ENCODE results near the gene FAM181B.

FAM181B gene

GRCh38 chr11:82711648-82712047, 22.0 kb downstream of the FAM181B start:
- no peaks in the 10 kb centered on the region for H3K9me3 ChIP-seq (ENCODE audit: severe bottlenecking)
- DNase-seq (ENCODE audit: low spot score) = no peak
- no peak overlapping the region for H3K4me3 ChIP-seq (ENCODE audit: severe bottlenecking)
- H3K36me3 ChIP-seq (ENCODE audit: low read depth) = no peaks in the 10 kb centered on the region
- H3K27ac ChIP-seq (ENCODE audit: poor library complexity, severe bottlenecking) = no peak overlapping the region
- no peaks in the 10 kb centered on the region for H3K27me3 ChIP-seq (ENCODE audit: insufficient read depth, poor library complexity, severe bottlenecking)
- H3K4me1 ChIP-seq (ENCODE audit: insufficient read depth, poor library complexity, severe bottlenecking) = no peaks in the 10 kb centered on the region
- ATAC-seq (ENCODE audit: low read depth) = no peak
- TF ChIP-seq, protein P1, sequence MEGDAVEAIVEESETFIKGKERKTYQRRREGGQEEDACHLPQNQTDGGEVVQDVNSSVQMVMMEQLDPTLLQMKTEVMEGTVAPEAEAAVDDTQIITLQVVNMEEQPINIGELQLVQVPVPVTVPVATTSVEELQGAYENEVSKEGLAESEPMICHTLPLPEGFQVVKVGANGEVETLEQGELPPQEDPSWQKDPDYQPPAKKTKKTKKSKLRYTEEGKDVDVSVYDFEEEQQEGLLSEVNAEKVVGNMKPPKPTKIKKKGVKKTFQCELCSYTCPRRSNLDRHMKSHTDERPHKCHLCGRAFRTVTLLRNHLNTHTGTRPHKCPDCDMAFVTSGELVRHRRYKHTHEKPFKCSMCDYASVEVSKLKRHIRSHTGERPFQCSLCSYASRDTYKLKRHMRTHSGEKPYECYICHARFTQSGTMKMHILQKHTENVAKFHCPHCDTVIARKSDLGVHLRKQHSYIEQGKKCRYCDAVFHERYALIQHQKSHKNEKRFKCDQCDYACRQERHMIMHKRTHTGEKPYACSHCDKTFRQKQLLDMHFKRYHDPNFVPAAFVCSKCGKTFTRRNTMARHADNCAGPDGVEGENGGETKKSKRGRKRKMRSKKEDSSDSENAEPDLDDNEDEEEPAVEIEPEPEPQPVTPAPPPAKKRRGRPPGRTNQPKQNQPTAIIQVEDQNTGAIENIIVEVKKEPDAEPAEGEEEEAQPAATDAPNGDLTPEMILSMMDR (IDR thresholded peaks at IDR 0.05; ENCODE audit: poor library complexity, severe bottlenecking) = no peak

GRCh38 chr11:82703796-82704195, 29.9 kb downstream of the FAM181B start:
- no peaks in the 10 kb centered on the region for H3K27me3 ChIP-seq (ENCODE audit: insufficient read depth, poor library complexity, severe bottlenecking)
- no peak overlapping the region for H3K4me3 ChIP-seq (ENCODE audit: severe bottlenecking)
- ATAC-seq (ENCODE audit: low read depth) (no peak), DNase-seq (ENCODE audit: low spot score) (no peak)
- H3K4me1 ChIP-seq (ENCODE audit: insufficient read depth, poor library complexity, severe bottlenecking) = no peaks in the 10 kb centered on the region
- H3K27ac ChIP-seq (ENCODE audit: poor library complexity, severe bottlenecking) = no peak overlapping the region
- TF ChIP-seq, protein P1 (IDR thresholded peaks at IDR 0.05; ENCODE audit: poor library complexity, severe bottlenecking) = no peak
- H3K9me3 ChIP-seq (ENCODE audit: severe bottlenecking) = no peaks in the 10 kb centered on the region
- H3K36me3 ChIP-seq (ENCODE audit: low read depth) = no peaks in the 10 kb centered on the region

DNA sequence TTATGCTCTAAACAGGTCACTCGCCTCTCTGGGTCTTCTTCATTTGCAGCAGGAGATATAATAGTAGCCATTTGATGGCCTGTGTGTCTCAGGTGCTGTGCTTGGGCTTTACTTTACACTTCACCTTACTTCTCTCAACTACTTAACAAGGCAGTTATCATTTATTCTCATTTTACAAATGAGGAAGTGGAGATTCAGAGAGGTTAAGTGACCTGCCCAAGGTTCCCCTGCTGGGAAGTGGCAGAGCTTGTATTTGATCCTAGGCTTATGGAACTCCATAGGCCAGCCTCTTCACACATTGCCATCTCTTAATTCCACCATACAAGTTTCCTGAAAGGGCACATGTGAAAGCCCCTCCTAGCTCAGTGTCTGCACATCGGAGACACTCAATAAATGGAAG, 30.4 kb downstream of the FAM181B start:
- no peak for ATAC-seq (ENCODE audit: low read depth)
- DNase-seq (ENCODE audit: low spot score) = no peak
- H3K27me3 ChIP-seq (ENCODE audit: insufficient read depth, poor library complexity, severe bottlenecking) = no peaks in the 10 kb centered on the region
- H3K36me3 ChIP-seq (ENCODE audit: low read depth) = no peaks in the 10 kb centered on the region
- H3K27ac ChIP-seq (ENCODE audit: poor library complexity, severe bottlenecking) = no peak overlapping the region
- no peaks in the 10 kb centered on the region for H3K9me3 ChIP-seq (ENCODE audit: severe bottlenecking)
- no peaks in the 10 kb centered on the region for H3K4me1 ChIP-seq (ENCODE audit: insufficient read depth, poor library complexity, severe bottlenecking)
- no peak overlapping the region for H3K4me3 ChIP-seq (ENCODE audit: severe bottlenecking)
- TF ChIP-seq, protein P1 (IDR thresholded peaks at IDR 0.05; ENCODE audit: poor library complexity, severe bottlenecking) = no peak

DNA sequence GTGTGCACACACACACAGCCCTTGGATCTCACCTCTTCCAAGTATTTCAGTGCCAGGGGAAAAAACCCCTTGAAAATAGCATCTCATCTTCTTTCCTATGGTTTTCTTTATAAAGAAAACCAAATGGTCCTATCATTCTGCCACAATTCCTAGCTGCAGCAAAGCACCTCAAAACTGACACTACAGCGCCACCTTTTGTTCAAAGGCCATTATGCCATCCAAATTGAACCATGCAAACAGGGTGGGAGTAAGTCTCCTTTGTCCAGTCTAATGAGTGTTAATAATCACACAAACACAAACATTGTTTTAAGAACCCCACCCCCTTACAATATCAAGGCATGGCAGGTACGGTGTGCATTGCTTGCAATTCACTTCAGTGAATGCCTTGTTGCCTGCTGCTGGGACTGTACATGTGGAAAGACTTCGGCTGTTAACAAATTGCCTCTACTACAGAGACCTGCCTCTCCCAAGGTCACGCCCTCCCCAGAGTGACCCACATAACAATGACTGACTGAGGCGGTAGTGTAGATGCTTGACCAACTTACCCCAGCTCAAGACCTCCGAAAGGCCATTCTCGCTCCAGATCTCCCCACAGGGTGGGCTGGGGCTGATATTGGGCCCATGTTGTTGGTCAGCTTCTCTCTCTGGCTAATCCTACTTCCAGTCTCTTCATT, 31.7 kb downstream of the FAM181B start:
- H3K27me3 ChIP-seq (ENCODE audit: insufficient read depth, poor library complexity, severe bottlenecking) = no peaks in the 10 kb centered on the region
- H3K4me3 ChIP-seq (ENCODE audit: severe bottlenecking) = no peak overlapping the region
- no peaks in the 10 kb centered on the region for H3K4me1 ChIP-seq (ENCODE audit: insufficient read depth, poor library complexity, severe bottlenecking)
- DNase-seq (ENCODE audit: low spot score) (no peak), ATAC-seq (ENCODE audit: low read depth) (no peak)
- no peaks in the 10 kb centered on the region for H3K36me3 ChIP-seq (ENCODE audit: low read depth)
- no peak overlapping the region for H3K27ac ChIP-seq (ENCODE audit: poor library complexity, severe bottlenecking)
- no peaks in the 10 kb centered on the region for H3K9me3 ChIP-seq (ENCODE audit: severe bottlenecking)
- TF ChIP-seq, protein P1 (IDR thresholded peaks at IDR 0.05; ENCODE audit: poor library complexity, severe bottlenecking) = peak; percentile 38

- no peak overlapping the region for H3K4me3 ChIP-seq (ENCODE audit: severe bottlenecking)
- TF ChIP-seq, protein P1 (IDR thresholded peaks at IDR 0.05; ENCODE audit: poor library complexity, severe bottlenecking) = no peak
- no peaks in the 10 kb centered on the region for H3K9me3 ChIP-seq (ENCODE audit: severe bottlenecking)
- no peak overlapping the region for H3K27ac ChIP-seq (ENCODE audit: poor library complexity, severe bottlenecking)
- H3K27me3 ChIP-seq (ENCODE audit: insufficient read depth, poor library complexity, severe bottlenecking) = no peaks in the 10 kb centered on the region
- no peaks in the 10 kb centered on the region for H3K4me1 ChIP-seq (ENCODE audit: insufficient read depth, poor library complexity, severe bottlenecking)
- ATAC-seq (ENCODE audit: low read depth) (no peak), DNase-seq (ENCODE audit: low spot score) (no peak)
- no peaks in the 10 kb centered on the region for H3K36me3 ChIP-seq (ENCODE audit: low read depth)
Observed at GRCh38 chr11:82698576-82699352, 34.9 kb downstream of the FAM181B start.

Data from RWPE2 (cell line).